HG03439 (cell line): ENCODE results near the gene MACF1.

Source experiments
- ATAC-seq: cut with Tn5 transposase; IDR thresholded peaks from one replicate; pipeline ENCODE4 v1.9.1; 2021; ENCODE audit warnings: mild to moderate bottlenecking, moderate library complexity; ENCODE audit not compliant: unreplicated experiment

MACF1 gene

DNA sequence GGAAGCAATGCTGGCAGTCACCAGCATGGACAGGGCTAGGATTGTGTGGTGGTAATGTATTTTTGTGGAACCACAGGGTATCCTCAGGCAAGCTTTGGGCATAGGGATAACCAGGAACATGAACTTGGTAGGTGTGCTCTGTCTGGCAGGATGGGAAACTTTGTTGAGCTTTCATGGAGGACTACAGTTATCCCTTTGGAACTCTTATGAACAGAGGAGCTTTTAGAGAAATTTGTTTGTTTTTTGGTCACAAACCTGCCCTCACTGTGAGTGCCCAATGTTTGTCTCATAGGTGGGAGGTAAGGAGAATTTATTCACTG is 54.4 kb downstream of the MACF1 start:
- ATAC-seq = no peak

DNA sequence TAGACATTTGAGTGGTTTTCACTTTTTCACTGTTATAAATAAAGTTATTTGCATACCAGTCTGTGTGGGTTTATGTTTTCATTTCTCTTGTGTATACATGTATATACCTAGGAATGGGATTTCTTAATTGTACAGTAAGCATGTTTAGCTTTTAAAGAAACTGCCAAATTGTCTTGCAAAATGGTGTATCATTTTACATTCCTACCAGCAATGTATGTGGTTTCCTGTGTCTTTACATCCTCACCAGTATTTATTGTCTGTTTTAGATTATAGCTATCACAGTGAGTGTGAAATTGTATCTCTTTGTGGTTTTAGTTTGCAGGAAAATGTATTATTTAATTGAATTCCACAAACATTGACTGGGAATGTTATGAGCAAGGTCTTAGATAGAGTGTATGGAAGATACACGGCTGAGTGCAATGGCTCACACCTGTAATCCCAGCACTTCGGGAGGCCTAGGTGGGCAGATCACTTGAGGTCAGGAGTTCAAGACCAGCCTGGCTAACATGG is 57.3 kb downstream of the MACF1 start:
- ATAC-seq = no peak

DNA sequence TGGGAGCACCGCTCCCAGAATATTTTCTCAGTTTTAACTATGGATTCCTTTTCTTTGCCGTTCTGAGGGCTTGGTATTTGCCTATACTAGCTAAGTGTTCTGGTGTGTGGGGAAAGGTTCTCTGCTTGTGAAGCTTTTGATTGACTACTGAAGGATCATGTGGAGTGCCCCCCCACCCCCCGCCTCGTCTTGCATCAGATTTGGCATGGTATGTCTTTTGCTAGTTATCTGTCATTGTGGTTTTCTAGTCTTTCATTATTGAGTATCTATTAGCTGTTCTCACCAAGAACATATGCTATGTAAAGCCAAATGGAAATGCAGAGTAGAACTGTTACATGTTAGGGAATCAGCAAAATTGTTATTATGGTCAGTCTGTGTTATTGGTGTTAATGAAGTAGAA is 58.3 kb downstream of the MACF1 start:
- no peak for ATAC-seq

DNA sequence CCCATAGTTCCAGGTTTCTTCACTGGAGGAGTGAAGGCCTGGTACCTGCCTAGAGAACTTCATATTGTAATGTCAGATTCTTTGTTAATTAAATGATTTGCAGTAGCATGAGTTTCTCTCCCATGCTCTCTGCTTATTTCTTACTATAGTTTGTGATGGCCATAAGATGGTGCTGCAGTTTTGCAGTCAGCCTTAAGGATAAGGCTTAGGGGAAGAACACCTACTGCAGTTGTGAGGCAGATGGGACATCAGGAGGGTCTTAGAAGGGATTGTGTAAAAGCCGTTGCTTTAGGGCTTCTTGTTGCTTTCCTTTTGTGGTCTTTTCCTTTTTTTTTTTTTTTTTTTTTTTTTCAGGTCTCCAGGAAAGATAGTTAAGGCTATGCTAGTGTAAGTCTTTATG is 61.8 kb downstream of the MACF1 start:
- no peak for ATAC-seq

DNA sequence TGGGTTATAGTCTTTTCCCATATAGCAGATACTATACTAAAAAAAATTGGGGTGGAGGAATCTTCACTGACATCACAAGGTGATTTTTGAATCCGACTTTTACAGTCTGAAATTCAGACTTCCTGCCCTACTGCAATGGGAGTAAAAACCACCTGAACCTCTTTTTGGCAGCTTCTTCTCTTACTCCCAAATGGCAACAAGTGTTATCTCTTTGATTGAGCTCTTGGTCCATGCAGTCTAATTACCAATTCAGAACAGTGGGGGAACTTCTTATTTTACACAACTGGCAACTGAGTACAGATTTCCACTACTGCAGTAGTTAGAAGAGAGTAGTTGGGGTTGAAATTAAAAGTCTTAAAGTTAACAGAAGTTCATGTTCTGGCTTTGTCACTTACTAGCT is 62.3 kb downstream of the MACF1 start:
- no peak for ATAC-seq

DNA sequence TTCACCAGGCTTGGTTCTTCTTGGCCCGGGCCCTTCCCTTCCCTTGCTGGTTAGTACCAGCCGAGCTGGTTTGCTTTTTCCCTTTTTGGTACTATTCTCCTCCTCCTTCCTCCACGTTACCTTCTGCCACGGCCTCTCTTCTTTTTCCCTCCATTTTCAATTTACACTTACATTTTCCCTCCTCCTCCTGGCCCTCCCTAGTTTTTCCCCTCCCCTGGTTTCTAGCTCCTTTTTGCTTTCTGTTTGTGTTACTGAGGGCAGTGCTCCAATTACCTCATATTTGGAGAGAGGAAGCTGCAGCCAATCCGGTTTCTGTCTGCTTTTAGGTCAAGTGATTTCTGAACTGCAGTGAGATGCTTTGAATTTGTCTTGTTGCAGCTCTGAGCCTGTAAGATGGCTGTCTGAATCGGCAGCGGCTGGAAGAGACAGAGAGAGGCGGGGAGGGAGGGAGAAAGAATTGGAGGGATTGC is 63.7 kb downstream of the MACF1 start:
- no peak for ATAC-seq

DNA sequence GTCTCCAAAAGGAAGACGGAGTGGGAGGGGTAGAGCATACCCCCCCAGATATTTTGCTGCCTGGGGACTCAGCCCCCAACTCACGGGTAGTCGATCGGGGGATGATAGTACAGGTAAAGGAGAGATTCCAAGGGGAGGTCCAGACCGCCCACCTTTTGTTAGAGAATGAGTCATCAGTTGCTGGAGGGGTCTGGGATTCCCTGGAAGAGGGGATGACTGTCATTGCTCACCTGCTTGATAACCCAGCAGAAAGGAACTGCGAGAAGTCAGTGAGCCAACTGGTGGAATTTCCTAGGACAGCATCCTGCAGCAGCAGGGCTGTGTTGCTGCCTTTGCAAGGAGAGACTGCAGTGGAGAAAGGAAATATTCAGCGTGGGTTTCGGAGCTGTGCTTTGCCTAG is 64.4 kb downstream of the MACF1 start:
- no peak for ATAC-seq

DNA sequence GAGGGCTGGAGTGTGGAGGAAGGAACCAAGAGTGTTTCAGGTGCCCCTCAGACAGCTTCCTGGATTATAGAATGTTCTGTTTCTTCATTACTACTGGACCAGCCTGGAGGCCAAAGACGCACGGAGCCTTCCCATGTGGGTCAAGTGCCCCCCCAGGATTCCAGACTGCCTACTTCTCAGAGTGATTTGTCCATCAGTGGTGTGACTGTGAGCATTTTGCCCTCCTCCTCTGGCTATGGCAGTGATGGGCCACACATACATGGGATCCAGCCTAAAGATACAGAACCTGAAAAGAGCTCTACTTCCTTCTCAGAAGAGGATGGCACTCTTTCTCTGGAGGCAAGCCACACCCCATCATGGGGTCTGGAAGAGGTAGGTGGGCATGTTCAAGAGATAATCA is 64.9 kb downstream of the MACF1 start:
- ATAC-seq = no peak

DNA sequence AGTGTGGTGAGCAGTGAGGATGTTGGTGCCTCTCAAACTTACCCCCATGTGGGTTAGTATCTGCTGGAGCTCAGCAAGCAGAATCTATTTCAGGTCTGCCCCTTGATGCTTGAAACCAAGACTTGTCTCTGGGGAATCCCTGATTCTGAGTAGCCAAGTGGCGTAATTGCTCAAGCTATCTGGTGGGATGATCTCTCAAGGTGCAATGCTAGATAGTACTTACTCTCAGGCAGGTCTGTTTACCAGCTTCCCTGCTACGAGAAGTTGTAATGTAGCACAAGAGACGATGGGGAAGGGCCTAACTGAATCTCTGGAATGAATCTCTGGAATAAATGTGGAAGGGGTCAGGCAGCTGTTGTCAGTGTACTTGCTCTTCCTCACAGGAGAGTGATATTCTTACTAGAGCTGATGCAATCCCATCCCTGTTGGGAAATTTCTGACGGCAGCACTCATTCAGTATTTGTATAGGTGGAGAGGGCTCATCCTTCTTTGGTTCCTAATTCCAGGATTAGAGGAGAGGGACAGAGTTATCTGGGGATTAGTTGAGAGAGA is 65.4 kb downstream of the MACF1 start:
- peak; percentile 45 for ATAC-seq

DNA sequence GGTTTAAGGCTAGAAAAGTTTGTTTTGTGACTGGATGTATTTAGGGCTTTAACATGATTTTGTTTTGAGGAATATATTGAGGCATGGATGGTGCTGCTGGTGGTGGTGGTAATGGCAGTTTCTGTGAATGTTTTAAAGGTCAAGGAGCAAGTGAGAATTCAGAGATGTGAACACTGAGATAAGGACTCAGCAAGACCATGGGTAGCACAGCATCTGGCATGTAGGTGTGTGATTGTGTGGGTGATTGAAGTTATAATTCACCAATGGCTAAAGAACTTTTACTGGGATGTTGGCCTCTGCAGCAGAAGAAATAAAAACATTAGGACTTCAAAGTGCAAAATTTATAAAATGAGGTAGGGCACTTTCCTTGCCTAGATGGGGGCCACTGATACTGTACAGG is 65.9 kb downstream of the MACF1 start:
- ATAC-seq = no peak

DNA sequence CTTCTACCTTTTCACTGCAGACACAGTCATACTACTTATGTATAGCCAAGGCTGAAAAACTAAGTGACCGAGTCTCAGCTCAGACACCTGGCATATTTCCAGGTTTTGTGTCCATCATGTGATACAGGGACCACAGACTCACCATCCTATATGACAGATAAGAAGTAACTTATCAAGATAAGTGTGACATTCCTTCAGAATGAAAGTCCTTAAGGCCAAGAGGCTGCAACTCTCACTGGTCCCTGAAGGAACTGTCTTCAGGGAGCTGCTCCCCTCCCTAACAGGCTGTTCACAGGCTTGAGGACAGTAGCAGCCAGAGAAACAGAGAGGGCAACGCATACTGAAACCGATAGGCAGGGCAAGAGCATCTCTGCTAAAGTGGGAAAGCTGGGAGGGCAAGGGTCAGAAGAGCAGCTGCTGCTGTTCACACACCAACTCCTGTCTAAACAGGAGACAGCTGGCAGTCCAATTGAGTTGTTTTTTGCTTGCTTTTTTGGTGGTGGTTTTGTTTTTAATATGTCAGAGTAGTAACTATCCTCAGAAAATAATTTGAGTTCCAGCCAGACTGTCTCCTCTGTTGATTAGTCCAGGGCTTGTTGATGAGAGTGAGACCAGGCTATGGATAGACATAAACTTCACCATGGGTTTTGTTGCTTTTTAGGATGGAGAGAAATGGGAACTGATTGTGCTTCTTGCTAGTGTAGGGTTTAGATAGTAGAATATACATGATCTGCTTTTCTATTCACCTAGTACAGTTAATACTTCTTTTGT is 67.7 kb downstream of the MACF1 start:
- ATAC-seq = no peak

DNA sequence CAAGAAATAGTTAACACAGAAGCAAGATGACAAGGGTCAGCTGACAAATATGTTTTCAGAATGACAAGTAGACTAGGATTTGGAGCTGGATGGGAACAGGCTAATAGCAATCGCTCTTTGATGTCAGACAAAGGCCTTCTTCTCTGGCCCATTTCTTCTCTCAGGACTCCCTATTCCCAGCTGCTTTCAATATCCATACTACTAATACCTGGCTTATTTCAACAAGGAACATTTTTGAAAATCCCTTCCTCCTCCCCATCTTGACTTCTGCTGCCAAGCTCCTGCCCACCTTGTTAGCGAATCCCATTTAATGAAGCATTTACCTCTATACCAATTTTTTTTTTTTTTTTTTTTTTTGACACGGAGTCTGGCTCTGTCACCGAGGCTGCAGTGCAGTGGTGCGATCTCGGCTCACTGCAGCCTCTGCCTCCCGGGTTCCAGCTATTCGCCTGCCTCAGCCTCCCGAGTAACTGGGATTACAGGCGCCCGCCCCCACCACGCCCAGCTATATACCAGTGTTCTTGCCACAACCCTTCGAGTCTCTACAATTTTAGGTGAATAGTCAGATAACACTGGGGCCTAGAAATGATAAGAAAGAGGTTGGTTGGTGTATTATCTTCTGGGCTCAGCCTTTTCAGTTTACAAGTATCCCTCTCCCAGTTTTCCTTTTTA is 68.4 kb downstream of the MACF1 start:
- ATAC-seq = no peak

DNA sequence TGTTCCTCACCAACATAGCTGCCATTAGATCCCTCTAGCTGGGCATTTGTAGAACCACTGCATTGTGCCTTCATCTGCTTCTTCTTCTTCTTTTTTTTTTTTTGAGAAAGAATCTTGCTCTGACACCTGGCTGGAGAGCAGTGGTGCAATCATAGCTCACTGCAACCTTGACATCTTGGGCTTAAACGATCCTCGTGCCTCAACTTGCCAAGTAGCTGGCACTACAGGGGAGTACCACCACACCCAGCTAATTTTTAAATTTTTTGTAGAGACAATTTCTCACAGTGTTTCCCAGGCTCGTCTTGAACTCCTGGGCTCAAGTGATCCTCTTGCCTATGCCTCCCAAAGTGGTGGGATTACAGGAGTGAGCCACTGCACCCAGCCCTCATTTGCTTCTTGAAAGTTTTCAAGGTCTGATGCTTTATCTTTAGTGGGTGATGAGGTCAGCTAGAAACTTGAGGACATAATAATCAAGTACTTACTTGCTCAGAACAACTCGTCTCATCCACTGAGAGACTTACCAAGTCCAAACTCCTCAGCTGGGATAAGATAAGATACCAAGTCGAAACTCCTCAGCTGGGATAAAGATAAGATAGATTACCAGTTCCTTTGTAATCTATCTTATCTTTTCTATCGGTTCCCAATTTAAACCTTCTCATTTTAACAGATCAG is 71.5 kb downstream of the MACF1 start:
- ATAC-seq = no peak

DNA sequence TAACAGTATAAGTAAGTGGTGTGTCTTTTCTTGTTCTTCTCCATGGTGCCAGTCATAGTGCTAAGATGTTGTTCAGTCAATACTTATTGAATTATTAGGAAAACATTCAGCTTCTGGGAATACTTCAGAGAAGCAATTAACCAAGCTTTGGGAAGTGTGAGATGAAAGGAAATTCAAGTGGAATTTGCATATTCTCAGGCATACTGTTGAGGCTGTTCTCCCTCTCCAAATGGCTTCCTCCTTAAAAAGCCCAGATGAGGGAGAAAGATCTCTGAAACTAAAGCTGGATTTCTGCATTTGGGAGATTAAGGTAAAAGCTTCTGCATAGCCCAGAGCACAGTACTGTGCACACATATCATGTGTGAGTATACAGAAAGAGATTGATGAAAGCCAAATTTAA is 73.4 kb downstream of the MACF1 start:
- no peak for ATAC-seq

DNA sequence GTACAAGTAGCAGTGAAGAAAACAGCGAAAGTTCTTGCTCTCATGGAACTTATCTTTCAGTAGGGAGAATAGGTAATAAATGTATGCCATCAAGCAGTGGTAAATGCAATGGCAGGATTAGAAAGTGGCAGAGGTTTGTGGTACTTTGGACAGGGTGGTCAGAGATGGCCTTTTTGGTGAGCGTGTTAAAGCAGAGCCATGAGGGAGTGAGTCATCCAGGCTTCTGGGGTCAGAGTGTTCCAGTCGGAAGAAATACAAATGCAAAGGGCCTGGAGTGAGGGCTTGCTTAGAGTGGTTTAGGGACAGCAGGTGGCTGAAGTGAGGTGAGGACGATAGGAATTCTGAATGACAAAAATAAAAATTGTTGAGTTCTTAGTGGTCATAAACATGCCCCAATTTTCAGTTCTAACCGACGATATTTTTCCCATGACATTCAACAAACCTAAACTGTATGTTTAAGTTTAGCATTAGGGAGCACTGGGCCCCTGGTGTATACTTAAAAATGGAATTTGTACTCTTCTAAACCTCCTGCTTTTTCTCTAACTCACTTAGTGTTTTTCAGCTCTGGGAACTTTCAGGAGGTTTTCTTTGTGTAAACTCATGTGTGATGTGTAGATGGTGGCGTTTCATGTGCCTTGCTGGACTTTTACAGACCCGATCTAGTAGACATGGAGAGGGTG is 78.2 kb downstream of the MACF1 start:
- no peak for ATAC-seq

DNA sequence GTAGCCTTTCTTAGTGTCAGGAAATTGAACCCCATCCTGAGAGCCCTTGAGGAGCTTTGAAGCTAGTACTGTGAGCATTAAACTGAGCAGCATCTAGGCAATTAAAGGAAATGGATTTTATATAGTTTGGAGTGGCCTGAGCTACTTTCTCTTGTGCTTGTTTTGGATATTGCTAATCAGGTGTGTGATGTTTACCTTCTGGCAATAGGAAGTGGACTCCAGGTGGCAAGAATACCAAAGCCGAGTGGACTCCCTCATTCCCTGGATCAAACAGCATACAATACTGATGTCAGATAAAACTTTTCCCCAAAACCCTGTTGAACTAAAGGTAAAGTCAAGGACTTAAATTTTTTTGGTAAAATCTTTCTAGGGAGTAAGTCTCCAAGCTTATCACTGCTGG is 79.4 kb downstream of the MACF1 start:
- no peak for ATAC-seq

DNA sequence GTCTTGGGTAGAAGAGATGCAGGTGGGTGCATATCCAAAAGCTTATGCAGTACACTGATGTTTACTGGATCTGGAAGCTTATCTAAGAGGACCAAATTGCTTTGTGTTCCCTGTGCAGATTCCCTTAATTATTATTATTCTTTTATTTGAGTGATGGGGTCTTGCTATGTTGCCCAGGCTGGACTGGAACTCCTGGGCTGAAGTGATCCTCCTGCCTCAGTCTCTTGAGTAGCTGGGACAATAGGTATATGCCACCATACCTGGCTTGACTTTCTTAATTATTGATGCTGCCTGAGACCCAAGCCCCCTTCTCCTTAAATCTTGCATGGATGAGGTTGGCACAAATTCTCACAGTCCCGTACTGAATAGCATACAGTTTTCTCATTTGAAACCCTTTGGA is 83.0 kb downstream of the MACF1 start:
- ATAC-seq = no peak

DNA sequence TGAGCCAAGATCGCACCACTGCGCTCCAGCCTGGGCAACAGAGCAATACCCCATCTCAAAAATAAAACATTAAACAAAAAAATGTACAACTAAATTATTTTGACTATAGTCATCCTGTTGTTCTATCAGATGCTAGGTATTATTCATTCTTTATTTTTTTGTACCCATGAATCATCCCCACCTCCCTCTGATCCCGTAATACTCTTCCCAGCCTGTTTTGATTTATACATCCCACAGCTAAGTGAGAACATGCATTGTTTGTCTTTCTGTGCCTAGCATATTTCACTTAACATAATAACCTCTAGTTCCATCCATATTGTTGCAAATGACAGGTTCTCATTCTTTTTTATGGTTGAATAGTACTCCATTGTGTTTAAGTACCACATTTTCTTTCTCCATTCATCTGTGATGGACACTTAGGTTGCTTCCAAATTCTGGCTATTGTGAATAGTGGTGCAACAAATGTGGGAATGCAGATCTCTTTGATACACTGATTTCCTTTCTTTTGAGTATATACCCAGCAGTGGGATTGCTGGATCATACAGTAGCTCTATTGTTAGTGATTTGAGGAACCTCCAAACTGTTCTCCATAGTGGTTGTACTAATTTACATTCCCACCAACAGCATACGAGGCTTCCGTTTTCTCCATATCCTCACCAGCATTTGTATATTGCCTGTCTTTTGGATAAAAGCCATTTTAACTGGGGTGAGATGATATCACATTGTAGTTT is 84.4 kb downstream of the MACF1 start:
- ATAC-seq = no peak

DNA sequence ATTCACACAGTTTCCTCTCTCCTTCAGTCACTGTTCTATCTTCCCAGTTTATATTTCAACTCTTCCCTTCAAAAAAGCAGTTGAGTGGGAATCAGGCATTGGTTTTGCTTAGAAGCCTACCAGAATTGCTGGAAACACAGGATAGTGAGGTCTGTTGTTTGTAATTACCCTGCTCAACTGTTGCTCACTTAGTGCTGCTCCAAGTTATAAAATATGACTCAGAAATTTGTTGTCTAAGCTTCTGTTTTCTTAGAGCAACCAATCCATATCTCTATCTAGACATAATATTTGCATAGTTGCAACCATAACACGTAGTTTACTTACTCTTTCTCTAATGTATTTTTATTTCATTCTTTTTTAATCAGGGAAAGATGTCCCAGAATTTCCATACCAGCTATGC is 87.9 kb downstream of the MACF1 start:
- no peak for ATAC-seq

DNA sequence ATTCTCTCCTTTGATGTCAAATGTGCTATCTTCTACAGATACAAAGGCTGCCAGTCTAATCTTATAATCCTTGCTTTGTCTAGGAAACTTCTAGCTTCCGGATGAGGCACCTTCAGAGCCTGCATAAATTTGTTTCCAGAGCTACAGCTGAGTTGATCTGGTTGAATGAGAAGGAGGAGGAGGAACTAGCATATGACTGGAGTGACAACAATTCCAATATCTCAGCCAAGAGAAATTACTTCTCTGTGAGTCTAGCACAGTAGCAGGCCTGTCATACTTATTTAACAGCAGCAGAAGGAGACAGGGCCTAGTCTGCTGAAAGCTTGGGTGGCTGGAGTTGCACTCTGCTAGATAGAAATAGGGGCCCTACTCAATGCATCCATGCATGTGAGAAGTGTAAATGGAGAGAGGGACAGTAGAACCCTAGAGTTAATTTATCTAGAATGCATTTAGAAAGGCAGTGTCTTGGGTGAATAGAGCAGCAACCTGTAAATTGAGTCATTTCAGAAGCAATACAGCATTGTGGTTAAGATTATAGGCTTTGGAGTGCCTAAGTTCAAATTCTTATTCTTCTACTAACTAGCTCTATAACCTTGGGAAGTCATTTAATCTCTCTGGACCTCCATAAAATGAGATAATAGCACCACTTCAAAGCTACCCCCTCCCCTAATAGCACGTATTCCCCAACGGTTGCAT is 89.0 kb downstream of the MACF1 start:
- no peak for ATAC-seq
